ENCODE results near the gene IFT43.

Gene IFT43

GRCh38 chr14:76015191-76015590, 29.6 kb downstream of the IFT43 start:
- no peak for DNase-seq (ENCODE audit: low read depth in 2 of 2)

GRCh38 chr14:76015668-76016067, 30.1 kb downstream of the IFT43 start:
- DNase-seq (ENCODE audit: low read depth in 2 of 2), result no peak

GRCh38 chr14:76019676-76020075, 34.1 kb downstream of the IFT43 start:
- no peak for DNase-seq (ENCODE audit: low read depth in 2 of 2)

GRCh38 chr14:76022991-76023390, 37.4 kb downstream of the IFT43 start:
- DNase-seq (ENCODE audit: low read depth in 2 of 2), result no peak

- DNase-seq (ENCODE audit: low read depth in 2 of 2), result no peak
Observed at GRCh38 chr14:76023757-76024156, 38.2 kb downstream of the IFT43 start.

- no peak for DNase-seq (ENCODE audit: low read depth in 2 of 2)
Observed at GRCh38 chr14:76024211-76024907, 38.8 kb downstream of the IFT43 start.

- no peak for DNase-seq (ENCODE audit: low read depth in 2 of 2)
Observed at GRCh38 chr14:76034566-76034965, 49.0 kb downstream of the IFT43 start.

- DNase-seq (ENCODE audit: low read depth in 2 of 2), result no peak
Observed at GRCh38 chr14:76040704-76041103, 55.1 kb downstream of the IFT43 start.

GRCh38 chr14:76045773-76046172, 60.2 kb downstream of the IFT43 start:
- DNase-seq (ENCODE audit: low read depth in 2 of 2), result no peak

GRCh38 chr14:76050250-76050649, 64.7 kb downstream of the IFT43 start:
- DNase-seq (ENCODE audit: low read depth in 2 of 2), result no peak

GRCh38 chr14:76050797-76051392, 65.3 kb downstream of the IFT43 start:
- peak; percentile 29 to 31 for DNase-seq (ENCODE audit: low read depth in 2 of 2)

GRCh38 chr14:76051717-76052465, 66.3 kb downstream of the IFT43 start:
- DNase-seq (ENCODE audit: low read depth in 2 of 2), result no peak

- no peak for DNase-seq (ENCODE audit: low read depth in 2 of 2)
Observed at GRCh38 chr14:76053572-76054355, 68.2 kb downstream of the IFT43 start.

GRCh38 chr14:76055330-76055729, 69.8 kb downstream of the IFT43 start:
- DNase-seq (ENCODE audit: low read depth in 2 of 2), result no peak

- DNase-seq (ENCODE audit: low read depth in 2 of 2), result no peak
Observed at GRCh38 chr14:76056128-76056527, 70.6 kb downstream of the IFT43 start.

GRCh38 chr14:76057914-76058313, 72.4 kb downstream of the IFT43 start:
- no peak for DNase-seq (ENCODE audit: low read depth in 2 of 2)

GRCh38 chr14:76063327-76063726, 77.8 kb downstream of the IFT43 start:
- DNase-seq (ENCODE audit: low read depth in 2 of 2), result no peak

- DNase-seq (ENCODE audit: low read depth in 2 of 2), result no peak
Observed at GRCh38 chr14:76065519-76065918, 80.0 kb downstream of the IFT43 start.

GRCh38 chr14:76067536-76067935, 82.0 kb downstream of the IFT43 start:
- DNase-seq (ENCODE audit: low read depth in 2 of 2), result no peak

- DNase-seq (ENCODE audit: low read depth in 2 of 2), result no peak
Observed at GRCh38 chr14:76073717-76074116, 88.2 kb downstream of the IFT43 start.

- no peak for DNase-seq (ENCODE audit: low read depth in 2 of 2)
Observed at GRCh38 chr14:76077340-76077739, 91.8 kb downstream of the IFT43 start.

GRCh38 chr14:76078501-76078900, 92.9 kb downstream of the IFT43 start:
- no peak for DNase-seq (ENCODE audit: low read depth in 2 of 2)
